Measurements from ENCODE around the gene NCAPD2.

DNA sequence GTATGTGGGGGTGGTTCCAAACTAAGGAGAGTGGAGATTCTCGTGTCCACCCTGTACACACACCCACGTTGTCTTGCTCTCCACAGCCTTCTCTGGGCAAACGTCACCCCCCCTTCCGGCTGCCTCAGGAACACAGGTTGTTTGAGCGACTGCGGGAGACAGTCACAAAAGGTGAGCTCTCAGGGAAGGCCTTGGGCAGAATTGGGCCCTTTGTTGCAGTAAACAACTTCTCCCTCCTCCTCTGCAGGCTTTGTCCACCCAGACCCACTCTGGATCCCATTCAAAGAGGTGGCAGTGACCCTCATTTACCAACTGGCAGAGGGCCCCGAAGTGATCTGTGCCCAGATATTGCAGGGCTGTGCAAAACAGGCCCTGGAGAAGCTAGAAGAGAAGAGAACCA lies 32.3 kb downstream of the NCAPD2 start:
- TF ChIP-seq, protein P1, sequence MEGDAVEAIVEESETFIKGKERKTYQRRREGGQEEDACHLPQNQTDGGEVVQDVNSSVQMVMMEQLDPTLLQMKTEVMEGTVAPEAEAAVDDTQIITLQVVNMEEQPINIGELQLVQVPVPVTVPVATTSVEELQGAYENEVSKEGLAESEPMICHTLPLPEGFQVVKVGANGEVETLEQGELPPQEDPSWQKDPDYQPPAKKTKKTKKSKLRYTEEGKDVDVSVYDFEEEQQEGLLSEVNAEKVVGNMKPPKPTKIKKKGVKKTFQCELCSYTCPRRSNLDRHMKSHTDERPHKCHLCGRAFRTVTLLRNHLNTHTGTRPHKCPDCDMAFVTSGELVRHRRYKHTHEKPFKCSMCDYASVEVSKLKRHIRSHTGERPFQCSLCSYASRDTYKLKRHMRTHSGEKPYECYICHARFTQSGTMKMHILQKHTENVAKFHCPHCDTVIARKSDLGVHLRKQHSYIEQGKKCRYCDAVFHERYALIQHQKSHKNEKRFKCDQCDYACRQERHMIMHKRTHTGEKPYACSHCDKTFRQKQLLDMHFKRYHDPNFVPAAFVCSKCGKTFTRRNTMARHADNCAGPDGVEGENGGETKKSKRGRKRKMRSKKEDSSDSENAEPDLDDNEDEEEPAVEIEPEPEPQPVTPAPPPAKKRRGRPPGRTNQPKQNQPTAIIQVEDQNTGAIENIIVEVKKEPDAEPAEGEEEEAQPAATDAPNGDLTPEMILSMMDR (tag by site-specific recombination; IDR thresholded peaks at IDR 0.05): no peak
- TF ChIP-seq ZFP41 (tag by site-specific recombination; IDR thresholded peaks at IDR 0.05; ENCODE audit: borderline replicate concordance): no peak
- TF ChIP-seq ZNF335 (tag by site-specific recombination; conservative IDR thresholded peaks at IDR 0.05): no peak
- TF ChIP-seq YY1 (tag by site-specific recombination; IDR thresholded peaks at IDR 0.05): no peak
- no peak for TF ChIP-seq ZNF664 (tag by site-specific recombination; IDR thresholded peaks at IDR 0.05)
- no peak for TF ChIP-seq ZNF23 (tag by site-specific recombination; IDR thresholded peaks at IDR 0.05; ENCODE audit: borderline replicate concordance)
- TF ChIP-seq ZNF16 (tag by site-specific recombination; IDR thresholded peaks at IDR 0.05; ENCODE audit: low read depth): no peak
- TF ChIP-seq ZNF670 (tag by site-specific recombination; IDR thresholded peaks at IDR 0.05; ENCODE audit: low read depth): no peak
- no peak for TF ChIP-seq SP2 (tag by site-specific recombination; IDR thresholded peaks at IDR 0.05)
- TF ChIP-seq, protein P2, sequence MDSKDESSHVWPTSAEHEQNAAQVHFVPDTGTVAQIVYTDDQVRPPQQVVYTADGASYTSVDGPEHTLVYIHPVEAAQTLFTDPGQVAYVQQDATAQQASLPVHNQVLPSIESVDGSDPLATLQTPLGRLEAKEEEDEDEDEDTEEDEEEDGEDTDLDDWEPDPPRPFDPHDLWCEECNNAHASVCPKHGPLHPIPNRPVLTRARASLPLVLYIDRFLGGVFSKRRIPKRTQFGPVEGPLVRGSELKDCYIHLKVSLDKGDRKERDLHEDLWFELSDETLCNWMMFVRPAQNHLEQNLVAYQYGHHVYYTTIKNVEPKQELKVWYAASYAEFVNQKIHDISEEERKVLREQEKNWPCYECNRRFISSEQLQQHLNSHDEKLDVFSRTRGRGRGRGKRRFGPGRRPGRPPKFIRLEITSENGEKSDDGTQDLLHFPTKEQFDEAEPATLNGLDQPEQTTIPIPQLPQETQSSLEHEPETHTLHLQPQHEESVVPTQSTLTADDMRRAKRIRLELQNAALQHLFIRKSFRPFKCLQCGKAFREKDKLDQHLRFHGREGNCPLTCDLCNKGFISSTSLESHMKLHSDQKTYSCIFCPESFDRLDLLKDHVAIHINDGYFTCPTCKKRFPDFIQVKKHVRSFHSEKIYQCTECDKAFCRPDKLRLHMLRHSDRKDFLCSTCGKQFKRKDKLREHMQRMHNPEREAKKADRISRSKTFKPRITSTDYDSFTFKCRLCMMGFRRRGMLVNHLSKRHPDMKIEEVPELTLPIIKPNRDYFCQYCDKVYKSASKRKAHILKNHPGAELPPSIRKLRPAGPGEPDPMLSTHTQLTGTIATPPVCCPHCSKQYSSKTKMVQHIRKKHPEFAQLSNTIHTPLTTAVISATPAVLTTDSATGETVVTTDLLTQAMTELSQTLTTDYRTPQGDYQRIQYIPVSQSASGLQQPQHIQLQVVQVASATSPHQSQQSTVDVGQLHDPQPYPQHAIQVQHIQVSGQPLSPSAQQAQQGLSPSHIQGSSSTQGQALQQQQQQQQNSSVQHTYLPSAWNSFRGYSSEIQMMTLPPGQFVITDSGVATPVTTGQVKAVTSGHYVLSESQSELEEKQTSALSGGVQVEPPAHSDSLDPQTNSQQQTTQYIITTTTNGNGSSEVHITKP (tag by site-specific recombination; IDR thresholded peaks at IDR 0.05): no peak
- TF ChIP-seq ZBTB8A (tag by site-specific recombination; IDR thresholded peaks at IDR 0.05): no peak
